Spleen (tissue), 7 donors: ENCODE measurements around the gene GLRA3.

Experiments
- CTCF ChIP-seq, 11 experiments: fragments of 200-600 bp in 7 of 11; fragments of 450-650 bp in 4 of 11; sonication (generic) in 4 of 11; IDR thresholded peaks in 8 of 11; conservative IDR thresholded peaks in 3 of 11; 1 replicate in 7 of 11; 2 replicates in 4 of 11; pipeline versions ENCODE4 v1.4.0 to v1.8.0; 2016 to 2021; ENCODE audit warnings: antibody characterized with exemption in 11 of 11, inconsistent platforms in 4 of 11, mild to moderate bottlenecking in 1 of 11
- POLR2AphosphoS5 ChIP-seq, 3 donors: sonication (generic); formaldehyde crosslinking; IDR thresholded peaks; one replicate each; pipeline ENCODE4 v1.5.1; 2017; ENCODE audit warnings: antibody characterized with exemption in 3 of 3
- donor health status: DM: no; HTN: no; CAD: no; lungs with moderate emphysema.
- donor health status: DM: no; HTN: no; CAD: no.
- donor health status: DM: no; HTN: no; CAD: no.

GRCh38 chr4:174672276-174672675, 156.8 kb downstream of the GLRA3 start:
- TF ChIP-seq CTCF (IDR thresholded peaks at IDR 0.05 in 8 of 11, conservative IDR thresholded peaks at IDR 0.05 in 3 of 11), result no peak
- no peak for TF ChIP-seq POLR2AphosphoS5 (IDR thresholded peaks at IDR 0.05)
